ENCODE results near the gene SELENON. TPM values are rescaled to one million over a fixed set of nuclear protein-coding genes. Genes with fewer than 3 reads are reported as not detected.

The SELENON gene
- total and polyA plus RNA-seq, 9 of the 15 experiments (the other 6 are each of a cell fraction or from before 2014, with no cell fraction given) = 0.43 to 26.7 (median 7.0) TPM

- H3K4me1 ChIP-seq (replicated peaks in 1 of 2; ENCODE audit: control insufficient read depth in 2 of 2, insufficient read depth in 2 of 2, low read length in 2 of 2) = peaks cover 2 to 48% of the 10 kb centered on the region in 2 experiments; a peak in 3 of 5 replicates
- intact Hi-C loops (cut with micrococcal nuclease) (loop anchor here (2.0 kb wide), 1 partner anchor 201 kb away; no protein-coding TSS in a partner anchor), in situ Hi-C loops (cut with MboI) (loop anchor here (10.0 kb wide), 1 partner anchor 405 kb away; no protein-coding TSS in a partner anchor)
- H3K4me3 ChIP-seq = no peak overlapping the region
- H4K20me1 ChIP-seq (replicated peaks; ENCODE audit: control insufficient read depth, insufficient read depth, low read length) = peaks cover 4% of the 10 kb centered on the region; the same call in 1 of the 2 replicates
- H3K4me2 ChIP-seq (ENCODE audit: insufficient read depth, low read length) = no peak overlapping the region
- no peak for FAIRE-seq
- no peak for DNase-seq (ENCODE audit: extremely low read depth in 1 of 4, low spot score in 3 of 4)
- no peaks in the 10 kb centered on the region for H3K79me2 ChIP-seq (ENCODE audit: control insufficient read depth, insufficient read depth, low read length)
- H3K9me1 ChIP-seq (ENCODE audit: control insufficient read depth, insufficient read depth, low read length) = no peaks in the 10 kb centered on the region
- POLR2A ChIA-PET = interaction anchor here (0.7 to 1.1 kb wide), 4 partner anchors 14 to 1609 kb away, joined by 3 to 4 read pairs (median 3); no protein-coding TSS in a partner anchor
- CTCF ChIA-PET (ENCODE audit: low intra/inter-chr PET ratio) = interaction anchor here (1.7 kb wide), 1 partner anchor 201 kb away, joined by 14 read pairs; no protein-coding TSS in a partner anchor
- no peaks in the 10 kb centered on the region for H3K9me3 ChIP-seq (replicated peaks; ENCODE audit: control insufficient read depth, insufficient read depth, low read depth, low read length)
- WGBS (ENCODE audit: insufficient coverage, low coverage, missing lambda C conversion rate) = 72% methylated on average over 7 of the region's 7 CpGs
- no TSS peak for BruUV-seq (replicated peaks)
- peak; percentile 35 for ATAC-seq
- no peak overlapping the region for H2AFZ ChIP-seq (ENCODE audit: low read depth, low read length)
- H3K27ac ChIP-seq (ENCODE audit: extremely low read depth, low read depth, low read length) = no peak overlapping the region
- no peaks in the 10 kb centered on the region for H3K36me3 ChIP-seq (ENCODE audit: control insufficient read depth, insufficient read depth, low read length)
- H3K27me3 ChIP-seq (ENCODE audit: control insufficient read depth in 2 of 2, insufficient read depth in 2 of 2, low read length in 2 of 2) = no peaks in the 10 kb centered on the region
- H3K9ac ChIP-seq (ENCODE audit: insufficient read depth in 1 of 2, low read depth in 2 of 2, low read length in 2 of 2) = peak overlapping the region in 1 of 2 experiments; percentile 14; a peak in 1 of 4 replicates
- TF ChIP-seq ZNF277 (CRISPR knock-in tag; IDR thresholded peaks at IDR 0.05; ENCODE audit: borderline replicate concordance) (0 out of 2 replicates have a peak, but pooled peaks have one; percentile 29), EGR1 (conservative IDR thresholded peaks at IDR 0.05) (no peak), CTCF (IDR thresholded peaks at IDR 0.05 in 2 of 3, conservative IDR thresholded peaks at IDR 0.05 in 1 of 3; ENCODE audit: insufficient read depth in 2 of 3, low read depth in 1 of 3, low read length in 3 of 3) (peak in 2 of 3 experiments; percentile 17 to 24; a peak in 2 of 6 replicates), REST (IDR thresholded peaks at IDR 0.05; ENCODE audit: borderline replicate concordance) (peak; percentile 14; the same call in 1 of the 2 replicates), REST (CRISPR knock-in tag; IDR thresholded peaks at IDR 0.05; ENCODE audit: low read depth) (no peak), POLR2AphosphoS2 (IDR thresholded peaks at IDR 0.05; ENCODE audit: low read length) (no peak), ID3 (CRISPR knock-in tag; IDR thresholded peaks at IDR 0.05) (no peak), ID3 (tag; IDR thresholded peaks at IDR 0.05) (no peak), POLR2G (IDR thresholded peaks at IDR 0.05; ENCODE audit: low read depth, low read length) (peak; percentile 36; the same call in 1 of the 2 replicates), ZNF175 (CRISPR knock-in tag; IDR thresholded peaks at IDR 0.05; ENCODE audit: low read depth) (no peak)
These were observed 9.9 kb downstream of the SELENON start for GRCh38 chr1:25809929-25810328.

Data from K562 (cell line).